Keratinocyte (primary cell): ENCODE results near the gene NMNAT2.

Source experiments
- EZH2 ChIP-seq: IDR thresholded peaks from one replicate; pipeline ENCODE4 v1.6.1; 2012; ENCODE audit warnings: inconsistent platforms, mild to moderate bottlenecking, low read length, moderate library complexity
- TF ChIP-seq, protein P1 (sequence below), 3 experiments: IDR thresholded peaks in 1 of 3; conservative IDR thresholded peaks in 1 of 3; optimal IDR thresholded peaks in 1 of 3; 2 replicates in 2 of 3; 3 replicates in 1 of 3; pipeline versions ENCODE3 to v1.5.1; 2011; ENCODE audit warnings: low read length in 3 of 3, mild to moderate bottlenecking in 3 of 3, moderate library complexity in 2 of 3, control low read depth in 1 of 3, inconsistent platforms in 1 of 3; ENCODE audit not compliant: insufficient read depth in 2 of 3; ENCODE audit errors: extremely low read depth in 1 of 3

DNA sequence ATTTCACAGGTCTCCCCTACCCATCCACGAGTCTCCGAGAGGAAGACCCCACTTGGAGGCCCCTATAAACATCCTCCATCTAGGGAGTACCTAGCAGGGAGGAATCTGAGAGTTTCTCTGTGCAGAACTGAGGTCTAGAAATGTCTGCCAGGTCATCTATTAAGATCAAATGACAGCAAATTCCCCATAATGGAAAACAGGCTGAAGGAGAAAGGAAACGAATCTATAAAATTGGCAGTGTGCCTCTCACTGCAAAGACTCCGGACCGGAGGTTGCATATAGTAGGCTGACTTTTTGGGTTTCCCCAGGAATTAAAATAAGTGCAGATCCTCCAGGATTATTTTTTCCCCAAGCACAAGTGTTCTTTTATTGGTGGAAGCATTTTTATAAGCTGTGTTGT, 57.7 kb downstream of the NMNAT2 start:
- TF ChIP-seq, protein P1, sequence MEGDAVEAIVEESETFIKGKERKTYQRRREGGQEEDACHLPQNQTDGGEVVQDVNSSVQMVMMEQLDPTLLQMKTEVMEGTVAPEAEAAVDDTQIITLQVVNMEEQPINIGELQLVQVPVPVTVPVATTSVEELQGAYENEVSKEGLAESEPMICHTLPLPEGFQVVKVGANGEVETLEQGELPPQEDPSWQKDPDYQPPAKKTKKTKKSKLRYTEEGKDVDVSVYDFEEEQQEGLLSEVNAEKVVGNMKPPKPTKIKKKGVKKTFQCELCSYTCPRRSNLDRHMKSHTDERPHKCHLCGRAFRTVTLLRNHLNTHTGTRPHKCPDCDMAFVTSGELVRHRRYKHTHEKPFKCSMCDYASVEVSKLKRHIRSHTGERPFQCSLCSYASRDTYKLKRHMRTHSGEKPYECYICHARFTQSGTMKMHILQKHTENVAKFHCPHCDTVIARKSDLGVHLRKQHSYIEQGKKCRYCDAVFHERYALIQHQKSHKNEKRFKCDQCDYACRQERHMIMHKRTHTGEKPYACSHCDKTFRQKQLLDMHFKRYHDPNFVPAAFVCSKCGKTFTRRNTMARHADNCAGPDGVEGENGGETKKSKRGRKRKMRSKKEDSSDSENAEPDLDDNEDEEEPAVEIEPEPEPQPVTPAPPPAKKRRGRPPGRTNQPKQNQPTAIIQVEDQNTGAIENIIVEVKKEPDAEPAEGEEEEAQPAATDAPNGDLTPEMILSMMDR (optimal IDR thresholded peaks at IDR 0.05 in 1 of 3, IDR thresholded peaks at IDR 0.05 in 1 of 3, conservative IDR thresholded peaks at IDR 0.05 in 1 of 3; ENCODE audit: extremely low read depth in 1 of 3, insufficient read depth in 2 of 3, low read length in 3 of 3) = no peak
- no peak for TF ChIP-seq EZH2
